Gastrocnemius medialis (tissue), 4 donors: ENCODE measurements around the gene SP1.

Experiments used
- CTCF ChIP-seq, 5 experiments: fragments of 450-650 bp in 3 of 5; fragments of 200-600 bp in 2 of 5; sonication (generic) in 2 of 5; IDR thresholded peaks in 4 of 5; conservative IDR thresholded peaks in 1 of 5; 1 replicate in 4 of 5; 2 replicates in 1 of 5; pipeline ENCODE4 v1.5.1; 2016 to 2019; ENCODE audit warnings: antibody characterized with exemption in 5 of 5, mild to moderate bottlenecking in 3 of 5, moderate library complexity in 3 of 5
- POLR2A ChIP-seq, 2 donors: fragments of 450-650 bp; IDR thresholded peaks; one replicate each; pipeline ENCODE4 v1.6.1; 2017; ENCODE audit warnings: antibody characterized with exemption in 2 of 2, mild to moderate bottlenecking in 2 of 2, moderate library complexity in 2 of 2

DNA sequence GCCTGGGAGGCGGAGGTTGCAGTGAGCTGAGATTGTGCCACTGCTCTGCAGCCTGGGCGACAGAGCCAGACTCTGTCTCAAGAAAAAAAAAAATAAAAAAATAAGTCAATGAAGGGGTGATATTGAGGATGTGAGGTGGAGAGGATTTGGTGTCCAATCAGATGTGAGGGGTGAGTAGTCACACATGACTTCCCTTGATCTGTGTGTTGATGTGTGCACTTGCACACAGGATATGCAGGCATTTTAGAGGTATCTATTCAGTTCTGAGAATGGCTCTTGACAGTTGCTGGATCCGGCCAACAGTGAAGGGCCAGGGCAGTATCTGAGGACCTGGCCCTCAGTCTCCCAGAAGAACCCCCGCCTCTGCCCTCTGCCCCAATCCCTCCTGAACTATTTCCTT, 36.0 kb upstream of the SP1 start:
- no peak for TF ChIP-seq POLR2A (IDR thresholded peaks at IDR 0.05)
- no peak for TF ChIP-seq CTCF (IDR thresholded peaks at IDR 0.05 in 4 of 5, conservative IDR thresholded peaks at IDR 0.05 in 1 of 5)
